GM19239 (cell line): ENCODE measurements around the gene ERCC8.
A peak's percentile ranks its signal among the peaks of the same experiment; 100 is the strongest.

Source experiments
- DNase-seq: peaks from one replicate; pipeline ENCODE4 v3.0.0; 2011; ENCODE audit warnings: low spot score; ENCODE audit not compliant: insufficient read length
- FAIRE-seq: peaks from 2 replicates; lab custom pipeline; 2011; peaks lifted over from hg19 to GRCh38; lab: Jason Lieb, UNC

ERCC8 gene

DNA sequence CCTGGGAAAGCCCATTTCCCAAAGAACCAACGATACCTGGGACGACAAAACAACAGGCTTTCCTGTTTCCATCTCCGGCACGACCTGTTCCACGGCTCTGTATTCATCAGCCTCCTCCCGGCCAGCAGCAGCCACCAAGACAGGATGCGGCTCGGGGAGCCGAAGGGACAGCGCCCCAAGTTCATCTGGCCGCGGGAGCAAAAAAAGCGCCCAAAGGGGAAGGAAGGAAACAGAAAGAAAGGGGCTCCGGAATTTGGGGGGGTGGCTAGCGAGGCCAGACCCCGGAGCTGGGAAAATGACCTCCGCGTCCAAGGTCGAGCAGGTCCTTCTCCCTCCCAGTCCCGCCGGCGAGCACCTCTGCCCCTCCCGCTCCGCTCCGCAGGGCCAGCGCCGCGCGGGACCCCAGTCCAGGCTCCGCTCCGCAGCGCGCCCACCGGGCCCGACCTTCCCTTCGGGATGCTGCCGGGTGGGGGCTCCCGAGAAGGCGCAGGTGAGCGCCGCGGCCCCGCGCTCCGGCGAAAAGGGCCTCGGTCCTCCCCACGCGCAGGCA lies 101.4 kb downstream of the ERCC8 start:
- DNase-seq (no peak), FAIRE-seq (no peak)

DNA sequence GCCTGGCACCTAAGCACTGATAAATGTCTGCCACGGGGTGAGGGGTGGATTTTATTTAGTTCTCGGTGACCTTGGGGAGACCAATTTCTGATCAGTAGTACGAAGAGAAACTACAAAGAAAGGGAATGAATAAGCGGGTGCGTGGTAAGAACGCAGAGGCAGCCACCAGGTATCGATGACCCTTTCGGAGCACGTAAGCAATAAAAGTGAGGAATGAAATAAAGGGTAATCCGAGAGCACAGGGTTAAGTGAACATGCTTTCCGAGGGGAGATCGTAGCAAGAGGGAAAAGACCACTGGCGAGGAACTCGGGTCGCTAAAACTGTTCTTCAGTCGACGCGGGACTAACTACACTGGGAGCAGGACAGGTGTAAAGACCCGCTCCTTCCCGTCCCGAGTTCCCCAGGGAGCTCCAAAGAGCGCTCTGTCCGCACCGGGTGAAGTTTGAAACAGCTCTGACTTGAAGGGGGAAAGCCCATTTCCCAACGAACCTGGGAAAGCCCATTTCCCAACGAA lies 101.9 kb downstream of the ERCC8 start:
- DNase-seq (no peak), FAIRE-seq (no peak)

DNA sequence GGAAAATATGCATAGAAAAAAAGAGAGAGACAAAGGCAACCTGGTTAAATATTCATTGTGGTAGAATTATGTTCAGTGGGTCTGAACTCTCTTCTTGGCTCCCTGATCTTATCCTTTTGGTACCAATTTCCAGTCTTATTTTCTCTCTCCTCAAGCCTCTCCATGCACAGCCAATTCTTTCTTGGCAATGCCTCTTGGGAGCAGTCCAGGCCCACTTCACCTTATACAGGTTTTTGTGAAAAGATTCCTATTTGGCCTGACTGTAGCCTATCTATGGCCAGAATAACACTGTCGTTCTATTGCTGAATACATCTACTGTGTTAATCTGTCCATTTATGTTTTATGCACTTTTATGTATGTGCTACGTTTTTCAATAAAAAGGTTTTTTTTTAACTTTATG lies 103.5 kb downstream of the ERCC8 start:
- FAIRE-seq (no peak), DNase-seq (no peak)

DNA sequence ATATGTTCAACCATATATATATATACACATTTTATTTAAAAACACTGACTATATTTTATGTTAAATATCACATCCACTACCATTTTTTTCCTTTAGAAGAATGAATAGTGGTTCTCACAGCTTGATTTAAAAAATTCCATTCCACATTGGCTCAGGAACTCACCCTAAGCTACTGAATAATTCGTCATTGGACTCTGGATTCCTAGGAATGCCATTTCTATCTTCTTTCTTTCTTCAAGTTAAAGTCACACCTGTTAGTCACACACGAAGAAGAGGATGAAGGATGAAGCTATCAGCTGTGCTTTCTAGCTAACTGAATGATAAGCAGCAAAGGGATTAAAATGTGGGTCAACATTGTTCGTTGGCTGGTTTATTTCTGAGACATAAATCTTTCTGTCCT lies 108.7 kb downstream of the ERCC8 start:
- no peak for DNase-seq
- FAIRE-seq = no peak

DNA sequence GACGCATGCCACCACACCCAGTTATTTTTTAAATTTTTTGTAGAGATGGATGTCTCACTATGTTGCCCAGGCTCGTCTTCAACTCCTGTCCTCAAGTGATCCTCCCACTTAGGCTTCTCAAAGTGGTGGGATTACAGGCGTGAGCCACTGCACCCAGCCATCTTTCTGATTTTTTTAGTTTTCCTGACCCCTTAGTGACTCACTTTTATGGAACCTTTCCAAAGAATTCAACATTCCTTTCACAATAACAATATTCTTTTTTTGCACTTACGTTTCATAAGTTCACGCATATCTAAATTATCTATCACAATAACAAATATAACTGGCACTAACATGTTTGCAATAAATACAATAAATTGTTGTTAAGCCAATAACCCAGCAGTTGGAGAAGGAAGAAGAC lies 109.3 kb downstream of the ERCC8 start:
- DNase-seq (no peak), FAIRE-seq (no peak)

DNA sequence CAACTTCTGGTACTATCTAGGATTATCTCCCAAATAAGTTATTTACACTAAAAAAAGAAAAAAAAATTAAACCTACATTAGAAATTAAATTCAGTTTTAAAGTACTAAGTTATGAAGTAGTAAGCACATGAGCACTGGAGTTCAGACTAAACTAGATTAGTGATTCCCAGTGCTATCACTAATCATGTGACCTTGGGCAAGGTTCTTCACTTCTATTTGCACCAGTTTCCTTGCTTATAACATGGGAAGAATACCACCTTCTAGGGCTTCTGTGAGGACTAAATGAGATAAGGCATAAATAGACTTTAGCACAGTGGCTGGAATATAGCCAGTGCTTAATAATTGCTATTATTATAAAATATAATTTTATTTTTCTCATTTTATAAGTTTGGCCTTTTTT lies 111.3 kb downstream of the ERCC8 start:
- DNase-seq (no peak), FAIRE-seq (no peak)

DNA sequence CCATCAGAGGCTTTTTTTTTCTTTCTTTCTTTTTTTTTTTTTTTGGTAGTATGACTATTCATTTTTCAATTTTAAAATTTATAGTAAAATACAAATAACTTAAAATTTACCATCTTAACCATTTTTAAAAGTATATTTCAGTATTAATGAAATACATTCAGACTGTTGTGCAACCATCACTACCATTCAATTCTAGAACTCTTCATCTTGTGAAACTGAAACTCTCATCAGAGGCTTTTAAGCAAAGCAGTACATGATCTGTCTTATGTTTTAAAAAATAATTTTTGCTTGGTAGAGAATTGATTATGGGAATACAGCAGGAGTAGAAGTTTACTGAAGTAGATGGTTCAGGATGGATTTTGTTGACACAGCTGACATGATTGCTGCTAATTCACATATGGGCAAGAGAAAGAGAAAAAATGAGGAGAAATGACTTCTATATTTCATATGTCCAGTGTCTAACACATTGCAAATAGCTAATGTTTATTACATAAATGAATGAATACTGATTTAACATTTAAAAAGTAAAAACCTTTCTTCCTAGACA lies 114.2 kb downstream of the ERCC8 start:
- FAIRE-seq (peak; percentile 51), DNase-seq (no peak)

DNA sequence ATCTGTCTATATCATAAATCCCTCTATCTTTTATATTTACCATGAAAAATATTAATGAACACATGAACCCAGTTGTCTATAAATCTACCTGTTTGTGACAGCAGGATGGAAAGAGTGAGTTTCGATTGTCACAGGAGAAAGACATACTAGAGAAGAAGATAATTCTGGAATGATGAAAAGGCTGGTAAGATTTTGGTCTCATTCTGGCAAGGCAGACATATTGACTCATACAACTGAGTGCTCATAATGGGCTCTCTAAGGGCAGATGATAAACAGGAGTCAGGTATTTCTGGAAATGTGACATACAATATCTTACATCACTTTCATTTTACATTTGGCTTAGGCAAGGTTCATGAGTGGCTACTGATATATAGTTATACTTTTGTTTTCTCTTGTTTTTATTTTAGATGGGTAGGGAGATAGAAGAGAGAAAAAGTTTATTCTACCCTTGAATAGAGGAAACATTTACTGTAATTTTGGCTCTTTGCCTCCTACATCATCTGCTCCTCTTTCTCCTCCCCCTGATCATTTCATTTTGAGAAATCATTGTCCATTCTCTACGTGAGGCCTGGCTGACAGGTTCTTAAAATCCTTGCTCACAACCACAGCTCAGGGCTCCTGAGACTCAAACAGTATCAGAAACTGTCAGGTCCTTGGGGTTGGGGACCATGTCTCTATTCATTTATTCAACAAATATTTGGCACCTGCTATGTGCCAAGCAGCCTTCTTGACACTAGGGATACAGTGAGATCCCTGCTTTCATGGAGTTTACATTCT lies 115.2 kb downstream of the ERCC8 start:
- peak; percentile 18 for FAIRE-seq
- DNase-seq = no peak

DNA sequence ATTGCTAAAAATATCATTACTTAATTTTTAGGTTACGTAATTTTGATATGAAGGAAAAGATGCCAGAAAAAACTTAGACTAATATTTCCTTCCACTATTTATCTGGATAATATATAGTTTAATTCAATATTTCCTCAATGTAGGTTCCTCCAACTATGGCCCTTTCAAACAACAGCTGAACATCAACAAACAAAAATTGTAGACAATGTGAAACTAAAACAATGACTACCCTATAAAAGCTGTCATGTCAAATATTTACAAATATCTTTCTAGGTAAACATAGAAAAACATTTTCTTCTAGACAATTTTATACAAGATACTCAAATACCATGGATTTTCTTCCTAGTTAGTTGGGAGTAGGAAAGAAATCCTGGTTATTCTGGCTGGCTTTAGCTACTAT lies 117.7 kb downstream of the ERCC8 start:
- no peak for FAIRE-seq
- no peak for DNase-seq

DNA sequence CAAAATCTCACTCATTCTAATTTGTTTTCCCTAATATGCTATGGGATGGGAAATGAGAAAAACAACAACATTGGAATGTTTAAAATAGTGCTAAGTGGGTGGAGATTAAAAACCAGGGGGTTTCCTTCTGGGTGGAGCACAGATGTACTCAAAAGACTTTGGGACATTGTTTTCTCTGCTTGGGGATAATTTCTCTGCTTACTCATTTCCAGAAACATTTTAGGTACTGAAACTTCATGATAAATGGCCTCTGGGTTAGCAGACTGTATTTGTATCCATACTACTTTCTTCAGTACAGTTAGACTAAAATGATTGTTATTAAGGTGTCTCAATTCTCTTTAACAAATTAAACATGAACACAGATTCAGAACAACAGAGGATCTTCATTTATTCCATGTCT lies 118.2 kb downstream of the ERCC8 start:
- FAIRE-seq (peak; percentile 83), DNase-seq (no peak)
